BLaER1 treated with 17β-estradiol and CSF1 and Interleukin-3, amounts not matched to agents 10 nM and 100 nM (cell line): ENCODE measurements around the gene PRKCD.
A peak's percentile ranks its signal among the peaks of the same experiment; 100 is the strongest.

ENCODE experiments used
- H3K27ac ChIP-seq, 11 experiments: shearing (Covaris generic); formaldehyde crosslinking; 2 replicates each; pipeline ENCODE4 v1.8.1; 2022
- H3K27me3 ChIP-seq, 11 experiments: shearing (Covaris generic); formaldehyde crosslinking; 2 replicates each; pipeline ENCODE4 v1.8.1; 2022
- H3K36me3 ChIP-seq, 11 experiments: shearing (Covaris generic); formaldehyde crosslinking; 2 replicates each; pipeline ENCODE4 v1.8.1; 2022
- H3K4me1 ChIP-seq, 10 experiments: shearing (Covaris generic); formaldehyde crosslinking; 2 replicates each; pipeline ENCODE4 v1.8.1; 2022
- H3K4me2 ChIP-seq, 11 experiments: shearing (Covaris generic); formaldehyde crosslinking; 2 replicates each; pipeline ENCODE4 v1.8.1; 2022
- H3K4me3 ChIP-seq, 10 experiments: shearing (Covaris generic); formaldehyde crosslinking; 2 replicates each; pipeline ENCODE4 v1.8.1; 2022
- H3K9ac ChIP-seq, 11 experiments: shearing (Covaris generic); formaldehyde crosslinking; 2 replicates each; pipeline ENCODE4 v1.8.1; 2022
- H3K9me3 ChIP-seq, 11 experiments: shearing (Covaris generic); formaldehyde crosslinking; replicated peaks in 1 of 11; 2 replicates each; pipeline ENCODE4 v1.8.1; 2022
- H4K20me1 ChIP-seq, 11 experiments: shearing (Covaris generic); formaldehyde crosslinking; 2 replicates each; pipeline ENCODE4 v1.8.1; 2022
- Cebpa-rat ChIP-seq, 11 experiments: shearing (Covaris generic); IDR thresholded peaks; 2 replicates each; pipeline ENCODE4 v1.8.1; 2022

Gene PRKCD

DNA sequence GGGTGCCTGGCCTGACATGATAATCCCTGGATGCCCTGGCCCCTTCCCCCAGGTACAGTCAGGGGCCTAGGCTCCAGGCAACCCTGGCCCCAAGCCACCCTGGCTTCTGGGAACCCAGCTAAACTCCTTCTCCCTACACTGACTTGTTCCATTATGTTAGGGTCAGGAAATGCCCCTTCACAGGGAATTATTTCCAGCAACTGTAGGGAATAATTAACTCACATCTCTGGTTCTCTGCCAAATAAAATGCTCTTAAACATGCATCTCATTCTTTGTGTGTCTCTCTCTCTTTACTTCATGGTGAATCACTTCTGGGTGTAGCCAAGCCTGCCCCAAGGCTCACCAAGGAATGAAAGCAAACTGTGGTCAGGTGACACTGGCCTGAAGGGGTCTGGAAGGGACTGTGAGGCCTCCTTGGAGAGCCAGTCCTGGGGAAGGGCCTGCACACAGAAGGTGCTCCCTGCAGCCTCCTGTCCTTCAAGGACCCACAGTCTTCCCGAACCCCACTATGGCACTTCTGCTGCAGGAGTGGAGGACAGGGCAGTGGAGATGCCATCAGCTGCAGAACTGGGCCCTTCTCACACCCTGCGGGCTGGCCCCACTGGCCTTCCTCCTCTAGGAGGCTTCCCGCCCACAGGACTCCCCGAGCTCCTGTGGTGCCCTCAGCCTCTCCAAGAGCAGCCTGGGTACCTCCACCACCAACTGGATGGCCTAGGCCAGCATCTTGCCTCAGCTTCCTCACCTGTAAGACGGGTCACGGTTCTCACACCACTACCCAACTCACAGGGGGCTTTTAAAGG is 77.2 kb downstream of the PRKCD start:
- H3K27ac ChIP-seq = peak overlapping the region in 2 of 11 experiments; percentile 26 to 46; a peak in 5 of 22 replicates
- H3K9ac ChIP-seq = peak overlapping the region in 2 of 11 experiments; percentile 3 to 31; a peak in 2 of 22 replicates

DNA sequence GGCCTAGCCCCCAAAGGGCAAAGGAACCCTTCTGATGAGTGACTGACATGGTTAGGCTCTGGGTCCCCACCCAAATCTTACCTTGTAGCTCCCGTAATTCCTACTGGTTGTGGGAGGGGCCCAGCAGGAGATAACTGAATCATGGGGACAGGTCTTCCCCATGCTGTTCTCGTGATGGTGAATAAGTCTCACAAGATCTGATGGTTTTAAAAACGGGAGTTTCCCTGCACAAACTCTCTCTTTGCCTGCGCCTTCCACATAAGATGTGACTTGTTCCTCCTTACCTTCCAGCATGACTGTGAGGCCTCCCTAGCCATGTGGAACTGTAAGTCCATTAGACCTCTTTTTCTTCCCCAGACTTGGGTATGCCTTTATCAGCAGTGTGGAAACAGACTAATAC is 77.9 kb downstream of the PRKCD start:
- peaks cover 7 to 91% (median 29%) of the 10 kb centered on the region in 10 experiments for H3K4me1 ChIP-seq
- no peaks in the 10 kb centered on the region for H3K9me3 ChIP-seq
- no peaks in the 10 kb centered on the region for H3K27me3 ChIP-seq
- no peak for TF ChIP-seq Cebpa-rat (IDR thresholded peaks at IDR 0.05)
- H4K20me1 ChIP-seq = peaks cover 70 to 99% (median 92%) of the 10 kb centered on the region in 11 experiments
- no peak overlapping the region; a peak in 2 of 22 replicates for H3K27ac ChIP-seq
- peak overlapping the region in 1 of 11 experiments; percentile 31; a peak in 1 of 22 replicates for H3K9ac ChIP-seq
- 0 out of 22 replicates have a peak overlapping the region, but pooled peaks of 1 of the 11 experiments have one; percentile 16 for H3K4me2 ChIP-seq
- H3K4me3 ChIP-seq = no peak overlapping the region
- peaks cover 92 to 100% (median 98%) of the 10 kb centered on the region in 11 experiments for H3K36me3 ChIP-seq

More for the DNA sequence above, 77.2 kb downstream of the PRKCD start:
- Histone ChIP-seq H3K36me3 (peaks cover 93 to 100% (median 98%) of the 10 kb centered on the region in 11 experiments), H3K4me3 (no peak overlapping the region), H3K4me1 (peaks cover under 1 to 85% (median 25%) of the 10 kb centered on the region in 10 experiments; a peak in 18 of 20 replicates), H3K27me3 (no peaks in the 10 kb centered on the region), H4K20me1 (peaks cover 68 to 99% (median 92%) of the 10 kb centered on the region in 11 experiments), H3K9me3 (no peaks in the 10 kb centered on the region), H3K4me2 (0 out of 22 replicates have a peak overlapping the region, but pooled peaks of 1 of the 11 experiments have one; percentile 16)
- no peak for TF ChIP-seq Cebpa-rat (IDR thresholded peaks at IDR 0.05)

DNA sequence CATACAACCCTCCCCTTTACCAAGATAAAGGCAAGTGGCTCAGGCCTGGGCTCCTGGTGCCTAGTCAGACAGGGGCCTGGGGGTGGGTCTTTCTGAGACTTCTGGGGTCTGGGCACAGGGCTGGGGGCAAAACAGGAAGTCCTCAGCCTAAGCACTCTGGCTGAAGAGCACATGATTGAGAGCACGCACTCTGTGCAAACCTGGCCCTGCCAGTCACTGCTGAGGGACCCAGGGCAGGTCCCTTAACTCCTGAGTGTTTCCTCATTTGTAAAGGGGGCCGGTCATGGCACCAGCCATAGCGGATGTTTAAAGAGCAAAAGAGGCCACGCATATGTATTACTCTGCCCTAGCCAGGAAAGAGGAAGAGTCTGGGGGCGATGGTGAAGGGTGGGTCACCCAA is 78.8 kb downstream of the PRKCD start:
- peaks cover 91 to 100% (median 98%) of the 10 kb centered on the region in 11 experiments for H3K36me3 ChIP-seq
- H4K20me1 ChIP-seq = peaks cover 73 to 99% (median 92%) of the 10 kb centered on the region in 11 experiments
- TF ChIP-seq Cebpa-rat (IDR thresholded peaks at IDR 0.05) = no peak
- no peak overlapping the region; a peak in 1 of 22 replicates for H3K4me2 ChIP-seq
- H3K4me1 ChIP-seq = peaks cover 16 to 94% (median 39%) of the 10 kb centered on the region in 10 experiments
- peak overlapping the region in 3 of 11 experiments; percentile 11 to 55 (median 25); a peak in 3 of 22 replicates for H3K9ac ChIP-seq
- H3K4me3 ChIP-seq = no peak overlapping the region
- H3K27me3 ChIP-seq = no peaks in the 10 kb centered on the region
- H3K27ac ChIP-seq = peak overlapping the region in 3 of 11 experiments; percentile 13 to 36 (median 23); a peak in 4 of 22 replicates
- no peaks in the 10 kb centered on the region for H3K9me3 ChIP-seq

DNA sequence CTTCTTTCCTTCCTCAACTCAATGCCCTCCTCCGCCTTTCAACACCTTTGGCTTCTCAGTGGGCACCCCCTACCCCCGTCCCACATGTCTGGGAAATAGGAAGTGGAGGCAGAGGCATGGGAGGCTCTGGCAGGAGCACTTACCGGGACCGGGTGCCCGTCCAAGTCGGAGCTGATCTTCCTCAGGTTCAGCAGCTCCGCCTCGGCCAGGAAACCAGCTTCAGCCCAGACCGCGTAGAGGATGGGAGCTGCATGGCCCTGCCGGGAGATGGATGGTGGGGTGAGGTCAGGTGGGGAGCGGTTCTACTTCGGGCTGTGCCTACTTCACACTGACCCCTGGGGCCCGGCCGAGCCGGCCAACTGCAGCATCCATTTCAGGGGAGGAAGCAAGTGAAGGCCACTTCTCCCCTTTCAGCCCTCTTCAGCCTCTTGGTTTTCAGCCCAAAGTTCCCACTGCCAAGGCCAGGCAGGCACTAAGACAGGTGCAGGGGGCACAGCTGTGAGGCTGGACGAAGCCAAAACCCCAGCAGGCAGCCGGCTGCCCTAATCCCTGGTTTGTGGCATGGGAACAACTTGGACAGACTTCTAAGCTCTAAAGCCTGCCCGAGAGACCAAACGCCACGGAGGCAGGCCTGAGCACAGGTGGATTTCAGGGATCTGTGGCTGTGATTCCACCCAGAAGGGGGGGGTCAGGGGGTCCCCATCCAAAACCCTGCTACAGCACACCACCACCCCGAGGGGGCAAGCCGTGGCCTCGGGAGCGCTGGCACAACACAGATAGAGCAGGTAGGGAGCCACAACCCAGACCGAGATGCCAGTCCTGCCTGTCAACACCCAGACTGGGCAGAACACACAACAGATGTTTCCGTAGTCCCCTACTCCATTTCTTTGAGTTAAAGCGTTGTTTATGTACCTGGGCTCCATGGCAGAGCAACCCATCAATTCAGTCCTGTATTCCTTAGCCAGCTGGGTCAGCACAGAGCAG is 80.3 kb downstream of the PRKCD start:
- H4K20me1 ChIP-seq = peaks cover 83 to 100% (median 95%) of the 10 kb centered on the region in 11 experiments

DNA sequence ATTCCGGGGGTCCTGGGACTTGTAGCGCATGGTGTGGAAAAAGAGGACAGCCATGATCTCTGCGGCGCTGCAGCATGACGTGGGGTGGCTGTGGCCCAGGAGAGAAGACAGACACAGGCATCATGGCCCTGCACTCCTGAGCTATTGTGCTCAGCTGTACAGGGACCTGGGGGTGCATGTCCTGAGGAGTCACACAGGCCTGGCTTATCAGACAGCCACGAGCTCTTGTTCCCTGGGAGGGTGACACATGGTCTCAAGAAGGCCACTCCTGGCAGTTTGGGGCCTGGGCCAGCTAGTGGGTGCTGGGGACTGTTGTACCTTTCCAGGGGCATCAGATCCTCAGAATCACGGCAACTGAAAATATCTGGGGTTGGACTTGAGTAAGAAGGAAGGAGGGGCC is 81.1 kb downstream of the PRKCD start:
- Histone ChIP-seq H3K36me3 (peaks cover 84 to 100% (median 98%) of the 10 kb centered on the region in 11 experiments), H3K4me2 (no peak overlapping the region), H3K4me3 (no peak overlapping the region), H3K4me1 (peaks cover 15 to 73% (median 30%) of the 10 kb centered on the region in 10 experiments), H3K9ac (peak overlapping the region in 5 of 11 experiments; percentile 5 to 53 (median 33); a peak in 4 of 22 replicates), H4K20me1 (peaks cover 88 to 100% (median 96%) of the 10 kb centered on the region in 11 experiments), H3K27ac (peak overlapping the region in 5 of 11 experiments; percentile 0 to 37 (median 18); a peak in 6 of 22 replicates), H3K9me3 (peaks cover 9 to 18% (median 13%) of the 10 kb centered on the region in 11 experiments; a peak in 20 of 22 replicates), H3K27me3 (no peaks in the 10 kb centered on the region)
- no peak for TF ChIP-seq Cebpa-rat (IDR thresholded peaks at IDR 0.05)

More for the DNA sequence above, 80.3 kb downstream of the PRKCD start:
- Histone ChIP-seq H3K9me3 (peaks cover 6 to 10% (median 9%) of the 10 kb centered on the region in 11 experiments; a peak in 19 of 22 replicates), H3K4me1 (peaks cover 16 to 82% (median 37%) of the 10 kb centered on the region in 10 experiments), H3K4me3 (no peak overlapping the region), H3K36me3 (peaks cover 90 to 100% (median 99%) of the 10 kb centered on the region in 11 experiments), H3K27me3 (no peaks in the 10 kb centered on the region), H3K4me2 (no peak overlapping the region), H3K27ac (peak overlapping the region in 3 of 11 experiments; percentile 16 to 30 (median 17); a peak in 1 of 22 replicates), H3K9ac (peak overlapping the region in 2 of 11 experiments; percentile 5 to 55; a peak in 2 of 22 replicates)
- no peak for TF ChIP-seq Cebpa-rat (IDR thresholded peaks at IDR 0.05)
